AG04450 (cell line): ENCODE data around the gene WASHC2C. TPM values are rescaled to one million over a fixed set of nuclear protein-coding genes. Genes with fewer than 3 reads are reported as not detected.
A peak's percentile ranks its signal among the peaks of the same experiment; 100 is the strongest.
"Not testable (repeated sequence)": the region's sequence is repeated elsewhere in the genome, so short reads cannot be mapped to it uniquely, and the experiment has no call there.

ENCODE experiments used
- CTCF ChIA-PET: fragments of 300-600, 350-600 bp; formaldehyde crosslinking; extraction: SDS; loops from one replicate; lab custom pipeline; 2022; ENCODE audit warnings: antibody characterized with exemption, inconsistent platforms; lab: Charles Lee
- POLR2A ChIA-PET: fragments of 350-600 bp; formaldehyde crosslinking; extraction: SDS; loops from one replicate; lab custom pipeline; 2021; ENCODE audit warnings: antibody characterized with exemption, inconsistent platforms; lab: Yijun Ruan, JAX
- DNase-seq: peaks from one replicate; pipeline ENCODE4 v3.0.0-alpha.2; 2011; ENCODE audit warnings: low read depth, low spot score
- H3K27ac ChIP-seq: one replicate; pipeline ENCODE4 v1.5.1; 2012; ENCODE audit warnings: low read depth, low read length, control low read depth
- H3K27me3 ChIP-seq: one replicate; pipeline ENCODE4 v1.6.0; 2012; ENCODE audit warnings: low read length; ENCODE audit not compliant: control insufficient read depth, insufficient read depth
- H3K4me3 ChIP-seq: 2 replicates; pipeline ENCODE4 v1.5.1; 2011; ENCODE audit warnings: mild to moderate bottlenecking, low read depth, low read length, control low read depth
- H3K9me3 ChIP-seq: 2 replicates; pipeline ENCODE4 v1.5.1; 2012; ENCODE audit warnings: low read length; ENCODE audit not compliant: control insufficient read depth, insufficient read depth
- polyA minus RNA-seq: library from RNA; depleted of rRNA, polyadenylated mRNA; stranded (reverse); fragments of >200 nt; gene quantifications from 2 replicates; pipeline ENCODE4 v1.2.3, GENCODE V29; 2011; rRNA and poly(A)+ RNA removed
- polyA plus RNA-seq: library from polyadenylated mRNA; depleted of rRNA; stranded (reverse); fragments of >200 nt; gene quantifications from 2 replicates; pipeline ENCODE4 v1.2.3, GENCODE V29; 2011; rRNA removed

WASHC2C gene, protein sequence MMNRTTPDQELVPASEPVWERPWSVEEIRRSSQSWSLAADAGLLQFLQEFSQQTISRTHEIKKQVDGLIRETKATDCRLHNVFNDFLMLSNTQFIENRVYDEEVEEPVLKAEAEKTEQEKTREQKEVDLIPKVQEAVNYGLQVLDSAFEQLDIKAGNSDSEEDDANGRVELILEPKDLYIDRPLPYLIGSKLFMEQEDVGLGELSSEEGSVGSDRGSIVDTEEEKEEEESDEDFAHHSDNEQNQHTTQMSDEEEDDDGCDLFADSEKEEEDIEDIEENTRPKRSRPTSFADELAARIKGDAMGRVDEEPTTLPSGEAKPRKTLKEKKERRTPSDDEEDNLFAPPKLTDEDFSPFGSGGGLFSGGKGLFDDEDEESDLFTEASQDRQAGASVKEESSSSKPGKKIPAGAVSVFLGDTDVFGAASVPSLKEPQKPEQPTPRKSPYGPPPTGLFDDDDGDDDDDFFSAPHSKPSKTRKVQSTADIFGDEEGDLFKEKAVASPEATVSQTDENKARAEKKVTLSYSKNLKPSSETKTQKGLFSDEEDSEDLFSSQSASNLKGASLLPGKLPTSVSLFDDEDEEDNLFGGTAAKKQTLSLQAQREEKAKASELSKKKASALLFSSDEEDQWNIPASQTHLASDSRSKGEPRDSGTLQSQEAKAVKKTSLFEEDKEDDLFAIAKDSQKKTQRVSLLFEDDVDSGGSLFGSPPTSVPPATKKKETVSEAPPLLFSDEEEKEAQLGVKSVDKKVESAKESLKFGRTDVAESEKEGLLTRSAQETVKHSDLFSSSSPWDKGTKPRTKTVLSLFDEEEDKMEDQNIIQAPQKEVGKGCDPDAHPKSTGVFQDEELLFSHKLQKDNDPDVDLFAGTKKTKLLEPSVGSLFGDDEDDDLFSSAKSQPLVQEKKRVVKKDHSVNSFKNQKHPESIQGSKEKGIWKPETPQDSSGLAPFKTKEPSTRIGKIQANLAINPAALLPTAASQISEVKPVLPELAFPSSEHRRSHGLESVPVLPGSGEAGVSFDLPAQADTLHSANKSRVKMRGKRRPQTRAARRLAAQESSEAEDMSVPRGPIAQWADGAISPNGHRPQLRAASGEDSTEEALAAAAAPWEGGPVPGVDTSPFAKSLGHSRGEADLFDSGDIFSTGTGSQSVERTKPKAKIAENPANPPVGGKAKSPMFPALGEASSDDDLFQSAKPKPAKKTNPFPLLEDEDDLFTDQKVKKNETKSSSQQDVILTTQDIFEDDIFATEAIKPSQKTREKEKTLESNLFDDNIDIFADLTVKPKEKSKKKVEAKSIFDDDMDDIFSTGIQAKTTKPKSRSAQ (N-terminal part only)
- polyA plus RNA-seq (45.2 and 62.3 TPM in 2 replicates), polyA minus RNA-seq (32.6 and 63.8 TPM in 2 replicates)

DNA sequence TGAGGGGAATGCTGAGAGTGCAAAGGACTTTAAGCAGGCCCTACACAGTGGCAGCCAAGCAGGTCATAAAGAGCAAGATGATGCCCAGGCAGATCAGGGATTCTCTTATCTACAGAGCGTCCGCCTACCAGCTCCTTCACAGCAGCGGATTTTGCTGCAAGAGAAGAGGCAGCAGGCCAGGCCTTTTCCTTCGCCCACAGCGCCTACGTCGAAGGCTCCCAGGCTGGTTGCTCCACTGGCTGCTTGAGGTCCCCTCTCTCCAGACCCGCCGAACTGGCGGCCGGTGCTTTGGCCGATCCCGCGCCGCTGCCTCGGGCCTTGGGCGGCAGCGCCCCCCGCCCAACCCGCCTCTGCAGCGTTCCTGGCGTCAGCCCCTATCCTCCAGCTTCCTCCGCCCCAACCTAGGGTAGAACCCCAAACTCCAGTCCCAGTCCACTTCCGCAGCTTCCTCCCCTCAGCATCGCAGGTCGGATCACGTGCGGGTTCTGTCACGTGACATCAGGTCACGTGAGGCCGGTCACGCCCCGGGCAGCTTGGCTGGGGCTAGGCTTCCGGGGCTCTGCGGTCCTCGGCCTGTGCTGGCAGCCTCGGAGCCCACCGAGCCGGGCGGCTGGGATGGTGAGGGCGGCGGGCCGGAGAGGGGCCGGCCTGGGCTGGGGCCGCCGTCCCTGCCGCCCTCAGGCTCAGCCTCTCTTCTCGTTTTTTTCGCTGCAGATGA is at the start of gene WASHC2C:
WASHC2C (plus strand) TSS at position 564 of the 718 bp plus-strand sequence; CDS start at position 616, 52 bp downstream.
- CTCF ChIA-PET: interaction anchor here (1.4 kb wide), 1 partner anchor 262 kb away, joined by 5 read pairs; no protein-coding TSS in a partner anchor
- POLR2A ChIA-PET, H3K27me3 ChIP-seq, H3K9me3 ChIP-seq: not testable (repeated sequence)
- H3K27ac ChIP-seq: peak within 1 kb of the TSS; percentile 11
- H3K4me3 ChIP-seq: peak within 1 kb of the TSS; percentile 65
- peak; percentile 13 for DNase-seq

DNA sequence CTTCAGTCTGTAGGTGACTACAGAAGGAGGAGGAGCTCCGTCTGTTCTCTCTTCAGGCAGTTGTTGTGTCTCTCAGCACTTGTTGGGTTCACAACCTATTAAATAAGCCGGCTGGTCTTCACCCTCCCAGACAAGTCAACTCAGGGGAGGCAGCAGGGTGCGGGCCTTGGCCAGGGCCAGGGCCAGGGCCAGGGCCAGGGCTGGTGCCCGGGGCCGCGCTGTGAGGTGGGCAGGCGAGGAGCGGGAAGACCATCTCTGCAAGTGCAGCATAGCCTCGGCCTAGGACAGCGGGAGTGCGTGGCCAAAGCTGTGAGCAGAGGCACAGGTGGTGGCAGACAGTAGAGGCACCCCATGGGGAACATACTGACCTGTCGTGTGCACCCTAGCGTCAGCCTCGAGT is 48.6 kb upstream of the WASHC2C start:
- CTCF ChIA-PET, H3K27me3 ChIP-seq, H3K27ac ChIP-seq, H3K9me3 ChIP-seq, H3K4me3 ChIP-seq, POLR2A ChIA-PET, DNase-seq: not testable (repeated sequence)

DNA sequence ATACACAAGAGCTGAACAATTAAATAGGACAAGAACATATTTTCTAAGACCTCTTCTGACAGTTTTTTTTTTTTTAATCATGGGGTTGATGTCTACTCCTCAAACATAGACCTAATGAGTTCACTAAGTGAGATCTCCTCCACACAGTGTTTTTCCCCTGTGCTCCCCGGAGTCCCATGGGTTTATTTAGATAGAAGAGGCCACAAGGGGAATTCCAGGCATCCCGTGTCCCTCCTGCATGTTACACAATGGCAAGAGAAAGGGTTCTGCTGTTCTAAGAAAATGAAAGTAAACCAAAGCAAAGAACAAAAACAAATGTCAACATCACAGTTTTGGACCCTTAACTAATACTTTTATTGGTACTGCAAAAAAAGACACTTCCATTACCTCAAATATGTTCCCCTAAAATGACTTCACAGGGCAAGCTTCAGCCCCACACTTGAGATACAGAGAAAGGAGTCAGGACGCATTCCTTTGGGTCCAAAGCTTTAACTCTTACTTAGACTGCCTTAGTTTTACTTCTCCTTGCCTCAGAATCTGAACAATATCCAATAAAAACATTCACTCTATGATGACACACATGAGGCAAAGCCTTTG is 16.8 kb upstream of the WASHC2C start:
- H3K27me3 ChIP-seq, H3K4me3 ChIP-seq, POLR2A ChIA-PET, H3K9me3 ChIP-seq, DNase-seq: not testable (repeated sequence)
- CTCF ChIA-PET: interaction anchor here (0.7 to 1.5 kb wide), 2 partner anchors 38 to 225 kb away, joined by 3 read pairs; partner anchors contain the start of gene ZFAND4
- H3K27ac ChIP-seq: peak overlapping the region; percentile 39

DNA sequence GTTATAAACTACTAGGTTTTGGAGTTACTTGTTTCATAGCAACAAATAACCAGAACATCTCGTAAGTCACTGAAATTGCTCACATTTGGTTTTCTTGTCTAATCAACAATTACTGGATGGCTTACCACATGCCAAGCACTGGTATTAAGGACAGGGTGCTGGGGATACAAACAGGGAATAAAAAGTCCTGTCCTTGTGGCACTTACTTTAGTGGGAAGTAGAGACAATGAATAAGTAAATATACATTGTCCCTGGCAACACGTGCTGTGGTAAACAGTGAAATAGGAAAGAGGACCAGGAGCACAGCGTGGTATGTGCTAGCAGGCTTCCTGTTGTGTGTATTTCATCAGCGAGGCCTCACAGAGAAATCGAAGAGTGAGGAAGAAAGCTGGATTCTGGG is 15.8 kb upstream of the WASHC2C start:
- DNase-seq, POLR2A ChIA-PET: not testable (repeated sequence)

DNA sequence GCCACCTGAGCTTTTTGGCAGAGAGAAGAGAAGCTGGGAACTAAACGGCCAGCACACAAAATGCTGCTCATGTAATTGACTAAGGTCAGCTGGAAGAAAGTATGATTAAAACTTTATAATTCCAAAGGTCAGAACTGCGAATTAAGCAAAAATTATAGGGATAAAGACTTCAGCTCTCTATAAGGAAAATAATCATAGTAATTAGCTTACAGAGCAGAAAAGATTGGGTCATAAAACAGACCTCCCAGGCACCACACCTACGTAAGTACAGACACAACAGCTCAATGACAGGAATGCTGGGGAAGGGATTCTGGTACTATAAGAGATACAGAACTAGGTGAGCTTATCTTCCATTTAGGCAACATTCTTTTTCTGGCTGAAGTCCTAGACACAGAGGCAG is 10.0 kb upstream of the WASHC2C start:
- H3K27ac ChIP-seq, POLR2A ChIA-PET, H3K4me3 ChIP-seq, DNase-seq, H3K9me3 ChIP-seq, H3K27me3 ChIP-seq, CTCF ChIA-PET: not testable (repeated sequence)

More for the DNA sequence above, 15.8 kb upstream of the WASHC2C start:
- H3K9me3 ChIP-seq, H3K27ac ChIP-seq, H3K4me3 ChIP-seq, H3K27me3 ChIP-seq, CTCF ChIA-PET: not testable (repeated sequence)

DNA sequence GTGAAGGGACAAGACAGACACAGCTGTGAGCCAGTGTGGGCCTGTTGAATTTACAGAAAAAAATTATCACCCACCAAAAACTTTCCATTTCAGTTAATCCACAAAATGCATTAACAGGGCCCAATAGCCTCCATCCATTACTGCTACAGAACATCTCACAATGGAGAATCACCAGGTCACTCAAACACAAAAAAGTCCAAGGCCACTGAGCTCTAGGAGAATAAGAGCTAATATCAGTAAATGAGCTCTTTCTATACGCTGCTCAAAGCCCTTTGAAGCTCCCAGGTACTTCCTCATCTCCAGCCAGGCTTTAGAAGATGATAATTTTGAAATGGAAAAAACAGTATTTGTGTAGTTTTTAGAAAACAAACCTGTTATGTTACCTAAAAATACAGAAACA is 9.4 kb upstream of the WASHC2C start:
- POLR2A ChIA-PET, H3K27me3 ChIP-seq, H3K27ac ChIP-seq, DNase-seq, CTCF ChIA-PET, H3K4me3 ChIP-seq, H3K9me3 ChIP-seq: not testable (repeated sequence)

DNA sequence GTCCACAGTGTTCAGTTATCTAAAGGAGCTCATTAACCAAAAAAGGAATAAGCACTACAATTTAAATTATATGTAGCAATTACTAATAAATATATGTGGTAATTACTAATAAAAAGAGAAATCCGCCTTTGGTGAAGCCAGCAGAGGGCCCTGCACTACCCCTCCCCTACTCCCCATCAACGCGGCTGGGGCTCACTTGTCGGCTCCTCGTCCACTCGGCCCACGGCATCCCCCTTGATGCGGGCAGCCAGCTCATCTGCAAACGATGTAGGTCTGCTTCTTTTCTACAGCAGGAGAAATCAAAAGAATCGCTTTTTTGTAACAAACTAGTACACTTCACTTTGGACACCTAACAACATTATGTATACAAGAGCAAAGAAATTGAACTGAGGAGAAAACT is 5.6 kb upstream of the WASHC2C start:
- DNase-seq, H3K9me3 ChIP-seq, H3K27ac ChIP-seq, H3K27me3 ChIP-seq, CTCF ChIA-PET, H3K4me3 ChIP-seq, POLR2A ChIA-PET: not testable (repeated sequence)

DNA sequence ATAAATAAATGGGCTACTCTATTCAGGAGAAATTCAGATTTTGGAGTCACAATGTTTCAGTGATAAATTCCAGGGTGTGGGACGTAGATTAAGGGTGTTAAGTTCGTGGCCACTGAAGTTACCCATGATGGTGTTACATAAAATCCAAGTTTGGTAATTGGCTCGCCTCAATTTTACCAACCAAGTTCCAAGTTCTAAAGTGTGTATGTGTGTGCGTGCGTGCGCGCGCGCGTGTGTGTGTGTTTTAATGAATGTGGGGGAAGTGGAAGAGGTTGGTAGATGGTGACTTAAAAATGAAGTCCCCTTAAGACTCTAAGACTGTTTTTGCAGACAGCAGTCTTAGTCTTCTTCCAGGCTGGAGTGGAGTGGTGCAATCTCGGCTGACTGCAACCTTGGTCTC is 3.2 kb upstream of the WASHC2C start:
- CTCF ChIA-PET, DNase-seq, H3K27me3 ChIP-seq, H3K4me3 ChIP-seq, POLR2A ChIA-PET, H3K27ac ChIP-seq, H3K9me3 ChIP-seq: not testable (repeated sequence)

DNA sequence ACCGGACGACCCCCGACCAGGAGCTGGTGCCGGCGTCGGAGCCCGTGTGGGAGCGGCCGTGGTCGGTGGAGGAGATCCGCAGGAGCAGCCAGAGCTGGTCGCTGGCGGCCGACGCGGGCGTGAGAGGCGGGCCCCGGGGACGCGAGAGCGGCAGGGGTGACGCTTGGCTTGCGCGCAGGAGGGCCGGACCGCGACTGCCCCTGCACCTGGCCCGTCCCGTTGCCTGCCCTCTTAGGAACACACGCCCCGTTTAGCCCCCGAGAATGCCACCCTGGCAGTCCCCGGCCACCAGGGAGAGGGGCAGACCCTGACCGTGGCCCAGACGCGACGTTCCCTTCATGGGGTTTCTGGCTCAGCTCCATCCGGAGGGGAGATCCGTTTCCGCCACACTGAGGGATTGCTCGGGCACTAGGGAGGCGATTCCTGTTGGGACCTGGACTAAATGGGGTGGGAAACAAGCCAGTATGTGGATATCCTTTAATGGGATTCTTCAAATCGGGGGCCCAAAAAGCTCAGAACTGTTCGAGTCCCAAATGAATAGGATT is 427 bp downstream of the WASHC2C start:
- CTCF ChIA-PET: interaction anchor here (1.4 kb wide), 1 partner anchor 263 kb away, joined by 5 read pairs; no protein-coding TSS in a partner anchor
- DNase-seq, H3K27ac ChIP-seq, H3K27me3 ChIP-seq, POLR2A ChIA-PET, H3K9me3 ChIP-seq: not testable (repeated sequence)
- peak overlapping the region; percentile 65 for H3K4me3 ChIP-seq

DNA sequence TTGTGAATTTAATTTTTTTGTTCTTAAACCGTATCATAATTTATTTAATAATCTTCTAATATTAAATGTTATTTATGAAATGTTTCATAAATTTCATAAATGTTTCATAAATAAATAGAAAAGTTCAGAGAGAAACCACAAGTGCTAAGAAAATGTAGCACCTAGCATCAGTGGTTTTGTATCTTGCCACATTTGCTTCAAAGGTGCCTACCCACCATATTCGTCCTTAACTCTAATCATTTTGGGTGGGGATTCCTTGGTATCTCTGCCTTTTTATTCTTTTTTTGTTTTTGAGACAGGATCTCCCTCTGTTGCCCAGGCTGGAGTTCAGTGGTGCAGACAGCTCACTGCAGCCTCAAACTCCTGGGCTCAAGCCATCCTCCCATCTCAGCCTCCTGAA is 7.4 kb downstream of the WASHC2C start:
- CTCF ChIA-PET, POLR2A ChIA-PET, DNase-seq, H3K27ac ChIP-seq, H3K4me3 ChIP-seq, H3K9me3 ChIP-seq, H3K27me3 ChIP-seq: not testable (repeated sequence)
